GM12872 (cell line): ENCODE results near the gene CFAP300.

Experiments
- TF ChIP-seq, protein P1 (sequence below): IDR thresholded peaks from 3 replicates; pipeline ENCODE4 v1.5.1; 2011; ENCODE audit warnings: low read depth, mild to moderate bottlenecking, low read length, moderate library complexity; ENCODE audit not compliant: insufficient read depth

Gene CFAP300

GRCh38 chr11:102109896-102110760 is 62.9 kb downstream of the CFAP300 start, which contains the start of gene YAP1:
Gene YAP1, plus strand, starts transcription at chr11:102110447. Its CDS starts 402 bp downstream, at chr11:102110849.
- TF ChIP-seq, protein P1, sequence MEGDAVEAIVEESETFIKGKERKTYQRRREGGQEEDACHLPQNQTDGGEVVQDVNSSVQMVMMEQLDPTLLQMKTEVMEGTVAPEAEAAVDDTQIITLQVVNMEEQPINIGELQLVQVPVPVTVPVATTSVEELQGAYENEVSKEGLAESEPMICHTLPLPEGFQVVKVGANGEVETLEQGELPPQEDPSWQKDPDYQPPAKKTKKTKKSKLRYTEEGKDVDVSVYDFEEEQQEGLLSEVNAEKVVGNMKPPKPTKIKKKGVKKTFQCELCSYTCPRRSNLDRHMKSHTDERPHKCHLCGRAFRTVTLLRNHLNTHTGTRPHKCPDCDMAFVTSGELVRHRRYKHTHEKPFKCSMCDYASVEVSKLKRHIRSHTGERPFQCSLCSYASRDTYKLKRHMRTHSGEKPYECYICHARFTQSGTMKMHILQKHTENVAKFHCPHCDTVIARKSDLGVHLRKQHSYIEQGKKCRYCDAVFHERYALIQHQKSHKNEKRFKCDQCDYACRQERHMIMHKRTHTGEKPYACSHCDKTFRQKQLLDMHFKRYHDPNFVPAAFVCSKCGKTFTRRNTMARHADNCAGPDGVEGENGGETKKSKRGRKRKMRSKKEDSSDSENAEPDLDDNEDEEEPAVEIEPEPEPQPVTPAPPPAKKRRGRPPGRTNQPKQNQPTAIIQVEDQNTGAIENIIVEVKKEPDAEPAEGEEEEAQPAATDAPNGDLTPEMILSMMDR, result no peak

- TF ChIP-seq, protein P1, result no peak
These were observed 63.4 kb downstream of the CFAP300 start for GRCh38 chr11:102110761-102111010.

GRCh38 chr11:102111011-102111786 is 64.0 kb downstream of the CFAP300 start:
- TF ChIP-seq, protein P1, result no peak

DNA sequence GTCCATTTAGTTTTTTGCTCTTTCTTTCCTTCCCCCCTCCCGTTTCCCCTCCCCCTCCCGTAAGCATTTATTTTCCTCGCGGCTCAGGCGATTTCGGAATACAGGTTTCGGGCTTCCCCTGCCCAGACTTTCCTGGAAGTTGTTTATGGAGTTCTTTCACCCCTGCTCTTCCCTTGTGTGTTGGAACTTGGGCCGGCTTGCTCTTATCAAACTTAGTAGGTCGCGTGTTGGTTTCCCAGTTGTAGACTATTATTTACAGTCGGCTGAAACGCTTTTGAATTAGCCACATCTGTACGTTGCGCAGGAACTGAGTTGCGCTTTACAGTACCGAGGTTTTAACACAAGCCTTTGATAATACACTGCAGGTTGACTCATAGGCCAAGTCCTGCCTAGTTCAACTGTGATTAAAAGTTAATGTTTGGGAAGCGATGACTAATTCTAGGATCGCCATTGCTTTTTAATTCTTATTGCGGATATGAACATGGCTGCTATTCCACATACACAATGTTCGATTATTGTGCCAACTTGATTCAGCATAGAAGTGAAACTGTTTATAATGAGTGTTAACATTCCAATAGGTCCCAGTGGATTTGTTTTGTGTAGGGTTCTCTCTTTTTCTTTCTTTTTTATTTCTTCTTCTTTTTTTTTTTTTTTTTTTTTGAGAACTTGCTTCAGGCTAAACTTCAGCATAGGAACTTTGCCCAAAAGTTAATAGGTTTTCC is 64.7 kb downstream of the CFAP300 start:
- TF ChIP-seq, protein P1, result no peak

- TF ChIP-seq, protein P1, result no peak
These were observed 65.2 kb downstream of the CFAP300 start for GRCh38 chr11:102112509-102112821.

GRCh38 chr11:102114032-102114431 is 66.8 kb downstream of the CFAP300 start:
- TF ChIP-seq, protein P1, result no peak

- TF ChIP-seq, protein P1, result no peak
These were observed 68.3 kb downstream of the CFAP300 start for GRCh38 chr11:102115557-102115956.
